Purkinje cell (primary cell): ENCODE results near the gene PPP3R2. TPM values are rescaled to one million over a fixed set of nuclear protein-coding genes. Genes with fewer than 3 reads are reported as not detected.

Experiments used
- polyA plus RNA-seq: library from polyadenylated mRNA; unstranded; fragments of >200 nt; fragmentation: Nextera tagmentation; gene quantifications from 2 replicates; pipeline ENCODE4 v1.2.1, GENCODE V29; 2014

The PPP3R2 gene
- polyA plus RNA-seq: 0.31 TPM in 1 of 2 replicates, not detected in the other

GRCh38 chr9:101594796-101595195 is at the start of gene PPP3R2:
Gene PPP3R2, minus strand, starts transcription at chr9:101594969. Its CDS starts 48 bp downstream, at chr9:101594921.

Other genes starting within 250 kb of the PPP3R2 start
- 0.71 and 4.1 TPM in 2 replicates for gene BAAT, start 210.0 kb downstream of the PPP3R2 start, polyA plus RNA-seq
- gene MRPL50, start 196.4 kb downstream of the PPP3R2 start, polyA plus RNA-seq: 46.8 and 74.9 TPM in 2 replicates
- gene ZNF189, start 196.1 kb downstream of the PPP3R2 start, polyA plus RNA-seq: 14.0 and 20.5 TPM in 2 replicates
- gene ALDOB, start 159.2 kb downstream of the PPP3R2 start, polyA plus RNA-seq: 2.0 TPM in 1 of 2 replicates, not detected in the other
- gene RNF20, start 61.1 kb downstream of the PPP3R2 start, polyA plus RNA-seq: 23.4 and 26.9 TPM in 2 replicates
- gene GRIN3A, start 143.7 kb upstream of the PPP3R2 start, polyA plus RNA-seq: 2.8 TPM in 1 of 2 replicates, not detected in the other